ENCODE measurements around the gene IL1RAPL2.

Gene IL1RAPL2

DNA sequence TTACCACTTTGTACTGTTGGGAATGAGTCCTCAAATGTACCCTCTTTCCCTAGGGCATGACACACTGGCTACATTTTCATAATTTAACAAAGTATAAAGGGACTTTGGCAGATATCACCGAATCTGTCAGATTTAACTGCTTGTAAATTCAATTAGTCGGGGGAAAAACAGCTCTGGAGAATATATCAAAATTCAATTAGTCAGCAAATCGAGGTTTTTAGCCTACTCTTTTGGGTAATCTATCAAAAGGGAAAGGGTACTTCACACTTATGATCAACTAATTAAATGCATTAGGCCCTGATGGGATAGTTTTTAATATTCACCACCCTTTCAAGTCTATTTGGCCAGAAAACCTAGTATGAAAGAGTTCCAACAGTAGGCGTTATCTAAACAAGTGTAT lies 141.0 kb downstream of the IL1RAPL2 start:
- DNase-seq (ENCODE audit: insufficient read length, low spot score) (no peak), FAIRE-seq (no peak)
- TF ChIP-seq POLR2A (IDR thresholded peaks at IDR 0.05; ENCODE audit: low read depth, low read length), result no peak

GRCh38 chrX:104707572-104707971 lies 141.6 kb downstream of the IL1RAPL2 start:
- no peak for TF ChIP-seq POLR2A (IDR thresholded peaks at IDR 0.05; ENCODE audit: low read depth, low read length)
- no peak for FAIRE-seq
- DNase-seq (ENCODE audit: insufficient read length, low spot score), result no peak

DNA sequence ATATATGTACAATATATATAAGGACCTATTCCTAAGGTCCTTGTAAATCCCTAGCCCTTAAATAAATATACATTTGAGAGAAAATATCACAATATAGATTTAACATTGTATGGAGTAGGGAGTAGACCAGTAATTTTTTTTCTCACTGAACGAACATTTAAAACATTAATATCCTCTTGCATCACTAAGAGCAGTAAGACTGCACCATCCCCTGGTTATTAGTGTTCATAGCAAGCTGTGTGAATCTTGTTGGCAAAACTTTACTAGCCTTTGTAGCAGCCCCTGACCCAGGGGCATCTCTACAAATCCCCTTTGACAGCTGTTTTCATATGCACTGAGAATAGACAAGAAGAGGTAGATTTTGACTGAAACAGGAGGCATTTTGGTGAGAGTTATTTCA lies 146.5 kb downstream of the IL1RAPL2 start:
- DNase-seq (ENCODE audit: insufficient read length, low spot score), result no peak
- no peak for TF ChIP-seq POLR2A (IDR thresholded peaks at IDR 0.05; ENCODE audit: low read depth, low read length)

GRCh38 chrX:104721854-104722253 lies 155.9 kb downstream of the IL1RAPL2 start:
- TF ChIP-seq POLR2A (IDR thresholded peaks at IDR 0.05; ENCODE audit: low read depth, low read length), result no peak
- DNase-seq (ENCODE audit: insufficient read length, low spot score) (no peak), FAIRE-seq (no peak)

More for the DNA sequence above, 146.5 kb downstream of the IL1RAPL2 start:
- no peak for FAIRE-seq

DNA sequence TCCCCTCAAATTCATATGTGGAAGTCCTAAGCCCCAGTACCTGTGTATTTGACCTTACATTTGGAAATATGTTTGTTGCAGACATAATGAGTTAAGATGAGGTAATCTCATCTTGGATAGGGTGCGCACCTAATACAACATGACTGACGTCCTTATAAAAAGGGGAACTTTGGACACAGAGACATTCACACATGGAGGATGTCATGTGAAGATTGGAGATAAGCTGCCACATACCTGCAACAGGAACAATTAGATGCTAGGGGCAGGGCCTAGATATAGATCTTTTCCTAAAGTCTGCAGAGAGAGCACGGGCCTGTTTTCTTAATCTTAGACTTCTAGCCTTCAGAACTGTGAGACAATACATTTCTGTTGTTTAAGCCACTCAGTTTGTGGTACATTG lies 162.5 kb downstream of the IL1RAPL2 start:
- no peak for DNase-seq (ENCODE audit: insufficient read length, low spot score)
- FAIRE-seq, result no peak
- no peak for TF ChIP-seq POLR2A (IDR thresholded peaks at IDR 0.05; ENCODE audit: low read depth, low read length)

GRCh38 chrX:104742355-104742754 lies 176.4 kb downstream of the IL1RAPL2 start:
- DNase-seq (ENCODE audit: insufficient read length, low spot score), result no peak
- no peak for FAIRE-seq

GRCh38 chrX:104745152-104745551 lies 179.2 kb downstream of the IL1RAPL2 start:
- DNase-seq (ENCODE audit: insufficient read length, low spot score) (no peak), FAIRE-seq (no peak)
- no peak for TF ChIP-seq POLR2A (IDR thresholded peaks at IDR 0.05; ENCODE audit: low read depth, low read length)

More at GRCh38 chrX:104742355-104742754, 176.4 kb downstream of the IL1RAPL2 start:
- TF ChIP-seq POLR2A (IDR thresholded peaks at IDR 0.05; ENCODE audit: low read depth, low read length), result no peak

DNA sequence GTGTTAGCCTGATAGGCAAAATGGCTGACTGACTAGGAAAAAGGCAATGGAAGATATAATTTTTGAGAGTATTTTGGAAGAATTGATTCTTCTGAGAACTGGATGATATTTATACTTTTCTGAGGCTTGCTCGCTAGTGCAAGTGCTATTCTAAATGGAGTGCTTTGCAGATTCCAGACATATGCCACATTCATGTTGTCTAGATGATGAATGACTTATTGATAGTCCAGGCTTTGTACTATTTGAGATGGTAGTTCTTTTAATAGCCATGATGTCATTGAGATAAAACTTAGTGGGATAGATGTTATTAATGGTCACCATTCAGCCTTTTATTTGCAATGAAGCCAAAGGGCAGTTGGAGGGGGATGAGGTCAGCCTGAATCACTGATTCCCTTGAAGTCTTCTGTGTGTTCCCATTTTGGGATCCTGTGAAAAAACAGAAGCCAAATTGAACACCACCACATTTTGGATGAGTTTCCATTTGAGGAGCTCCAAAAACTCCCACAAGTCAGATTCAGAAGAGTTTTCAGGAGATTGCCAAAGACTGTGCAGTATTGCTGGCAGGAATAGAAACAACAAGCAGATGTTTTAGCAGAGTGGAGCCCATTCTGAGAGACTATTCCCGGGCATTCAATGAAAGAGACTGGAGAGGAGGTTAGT lies 184.1 kb downstream of the IL1RAPL2 start:
- no peak for FAIRE-seq
- no peak for TF ChIP-seq POLR2A (IDR thresholded peaks at IDR 0.05; ENCODE audit: low read depth, low read length)
- no peak for DNase-seq (ENCODE audit: insufficient read length, low spot score)

DNA sequence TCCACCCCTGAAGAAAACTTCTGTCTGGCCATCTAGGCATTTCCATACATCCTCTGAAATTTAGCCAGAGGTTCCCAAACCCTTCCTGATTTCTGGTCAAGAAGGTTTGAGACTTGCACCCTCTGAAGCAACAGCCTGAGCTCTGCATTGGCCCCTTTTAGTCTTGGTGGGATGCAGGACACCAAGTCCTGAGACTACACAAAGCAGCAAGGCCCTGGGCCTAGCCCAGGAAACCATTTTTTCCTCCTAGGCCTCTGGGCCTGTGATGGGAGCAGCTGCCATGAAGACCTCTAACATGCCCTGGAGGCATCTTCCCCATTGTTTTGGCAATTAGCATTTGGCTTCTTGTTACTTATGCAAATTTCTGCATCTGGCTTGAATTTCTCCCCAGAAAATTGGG lies 196.6 kb downstream of the IL1RAPL2 start:
- no peak for DNase-seq (ENCODE audit: insufficient read length, low spot score)
- TF ChIP-seq POLR2A (IDR thresholded peaks at IDR 0.05; ENCODE audit: low read depth, low read length), result no peak
- FAIRE-seq, result no peak

- TF ChIP-seq POLR2A (IDR thresholded peaks at IDR 0.05; ENCODE audit: low read depth, low read length), result no peak
- DNase-seq (ENCODE audit: insufficient read length, low spot score), result no peak
- no peak for FAIRE-seq
These were observed 223.8 kb downstream of the IL1RAPL2 start for GRCh38 chrX:104789784-104790183.

- DNase-seq (ENCODE audit: insufficient read length, low spot score) (no peak), FAIRE-seq (no peak)
- TF ChIP-seq POLR2A (IDR thresholded peaks at IDR 0.05; ENCODE audit: low read depth, low read length), result no peak
These were observed 229.8 kb downstream of the IL1RAPL2 start for GRCh38 chrX:104795804-104796203.

DNA sequence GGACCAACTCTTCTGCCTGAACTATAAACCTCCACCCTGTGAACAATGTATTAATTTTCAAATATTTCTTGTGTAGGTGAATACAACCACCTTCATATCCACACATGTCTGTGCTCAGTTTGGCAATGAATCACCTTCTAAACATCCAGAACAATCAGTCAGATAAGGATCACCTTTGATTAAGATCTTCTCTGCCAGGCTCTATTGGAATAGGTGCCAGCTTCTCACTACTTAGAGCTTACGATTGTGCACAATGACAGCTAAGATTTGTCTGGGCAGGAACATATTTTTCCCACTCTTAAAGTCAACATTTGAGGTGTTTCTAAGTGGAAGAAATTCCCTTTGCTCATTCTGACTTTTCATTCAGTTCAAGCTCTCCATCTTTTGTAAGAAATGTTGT lies 237.2 kb downstream of the IL1RAPL2 start:
- FAIRE-seq, result no peak

DNA sequence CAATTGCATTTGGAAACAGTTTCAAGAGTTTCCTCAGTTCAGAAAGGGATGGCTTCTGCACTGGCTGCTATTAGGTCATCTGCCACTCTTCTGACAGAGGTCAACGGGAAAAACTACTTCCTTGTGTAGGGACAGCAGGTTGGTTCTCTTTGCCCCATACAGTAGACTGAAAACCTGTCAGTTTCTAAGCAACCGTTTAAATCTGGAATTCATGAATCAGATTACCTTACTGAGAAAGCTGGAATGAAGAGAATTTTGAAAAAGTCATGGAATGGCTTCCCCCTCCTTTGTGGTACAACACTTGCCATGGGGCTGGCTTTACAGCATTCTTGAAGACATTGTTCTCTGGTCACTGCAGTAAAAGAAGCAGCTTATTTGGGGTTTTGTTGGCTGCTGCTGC lies 240.3 kb downstream of the IL1RAPL2 start:
- FAIRE-seq, result no peak
- DNase-seq (ENCODE audit: insufficient read length, low spot score), result no peak
- TF ChIP-seq POLR2A (IDR thresholded peaks at IDR 0.05; ENCODE audit: low read depth, low read length), result no peak

More for the DNA sequence above, 237.2 kb downstream of the IL1RAPL2 start:
- DNase-seq (ENCODE audit: insufficient read length, low spot score), result no peak
- TF ChIP-seq POLR2A (IDR thresholded peaks at IDR 0.05; ENCODE audit: low read depth, low read length), result no peak

GRCh38 chrX:104833401-104833800 lies 267.4 kb downstream of the IL1RAPL2 start:
- DNase-seq (ENCODE audit: insufficient read length, low spot score) (no peak), FAIRE-seq (no peak)
- TF ChIP-seq POLR2A (IDR thresholded peaks at IDR 0.05; ENCODE audit: low read depth, low read length), result no peak

DNA sequence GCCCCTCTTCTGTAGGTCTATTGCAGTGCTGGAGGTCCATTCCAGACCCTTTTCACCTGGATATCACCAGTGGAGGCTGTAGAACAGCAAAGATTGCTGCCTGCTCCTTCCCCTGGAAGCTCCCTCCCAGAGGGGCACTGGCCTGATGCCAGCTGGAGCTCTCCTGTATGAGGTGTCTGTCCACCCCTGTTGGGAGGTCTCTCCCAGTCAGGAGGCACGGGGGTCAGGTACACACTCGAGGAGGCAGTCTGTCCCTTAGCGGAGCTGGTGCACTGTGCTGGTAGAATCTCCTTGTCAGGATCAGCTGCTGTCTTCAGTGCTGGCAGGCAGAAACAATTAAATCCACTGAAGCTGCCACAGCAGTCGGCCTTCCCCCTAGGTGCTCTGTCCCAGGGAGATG lies 276.6 kb downstream of the IL1RAPL2 start:
- TF ChIP-seq POLR2A (IDR thresholded peaks at IDR 0.05; ENCODE audit: low read depth, low read length), result no peak
- DNase-seq (ENCODE audit: insufficient read length, low spot score), result no peak
- no peak for FAIRE-seq

DNA sequence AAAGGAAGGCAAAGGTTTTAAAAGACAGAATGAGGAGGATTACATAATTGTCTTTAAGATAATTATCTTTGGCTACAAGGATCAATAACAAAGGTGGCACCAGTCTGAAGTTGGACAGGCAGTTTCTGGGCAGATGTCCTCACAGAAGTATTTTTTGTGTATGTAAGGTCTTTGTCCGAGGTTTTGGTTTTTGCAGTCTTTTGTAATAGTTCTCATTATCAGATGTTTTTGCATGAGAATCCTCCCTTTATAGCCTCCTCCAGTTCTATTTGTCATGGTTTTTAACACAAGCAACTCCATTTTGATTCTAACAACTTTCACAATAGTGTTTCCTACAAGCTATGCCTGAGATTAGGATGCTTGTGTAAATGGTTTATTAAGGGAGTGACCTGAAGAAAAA lies 286.2 kb downstream of the IL1RAPL2 start:
- no peak for FAIRE-seq
- TF ChIP-seq POLR2A (IDR thresholded peaks at IDR 0.05; ENCODE audit: low read depth, low read length), result no peak
- DNase-seq (ENCODE audit: insufficient read length, low spot score), result no peak
